ENCODE data around the gene TP53TG3. TPM values are rescaled to one million over a fixed set of nuclear protein-coding genes. Genes with fewer than 3 reads are reported as not detected.
"Not testable (repeated sequence)": the region's sequence is repeated elsewhere in the genome, so short reads cannot be mapped to it uniquely, and the experiment has no call there.

Gene TP53TG3, protein sequence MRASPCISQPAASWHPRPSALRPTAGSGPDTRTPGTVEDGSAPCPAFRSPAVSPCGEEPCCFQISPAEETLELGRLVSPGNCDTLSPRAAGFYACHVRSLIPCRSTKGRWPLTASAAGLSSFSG
- total RNA-seq = not detected

DNA sequence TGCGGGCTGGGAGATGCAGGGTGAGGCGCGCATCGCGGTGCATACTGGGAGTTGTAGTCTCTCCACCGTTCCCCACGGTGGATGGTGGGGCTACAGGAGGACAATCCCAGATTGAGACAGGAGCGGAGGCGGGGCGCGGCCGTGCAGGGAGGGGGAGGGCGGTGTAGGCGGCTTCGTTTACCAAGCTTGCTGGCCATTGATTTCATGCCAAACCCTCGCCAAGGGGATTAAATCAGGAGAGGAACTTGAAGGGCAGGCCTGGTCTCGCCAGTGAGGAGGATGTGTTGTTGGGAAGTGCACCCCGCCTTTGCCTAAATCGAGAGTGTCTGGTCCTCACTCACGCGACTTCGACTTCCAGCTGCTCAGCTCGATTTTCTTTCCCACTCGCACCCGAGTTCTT is at the start of gene TP53TG3:
Gene TP53TG3 (minus strand): TSS at position 101 of the 400 bp plus-strand sequence. CDS start 68 bp downstream, at position 33.
- not testable (repeated sequence) for H3K4me1 Mint-ChIP-seq (ENCODE audit: low read depth in 2 of 2); H3K4me3 Mint-ChIP-seq; H3K9me3 Mint-ChIP-seq; DNase-seq (ENCODE audit: low spot score); ATAC-seq; H3K36me3 Mint-ChIP-seq; H3K27ac Mint-ChIP-seq; H3K27me3 Mint-ChIP-seq

DNA sequence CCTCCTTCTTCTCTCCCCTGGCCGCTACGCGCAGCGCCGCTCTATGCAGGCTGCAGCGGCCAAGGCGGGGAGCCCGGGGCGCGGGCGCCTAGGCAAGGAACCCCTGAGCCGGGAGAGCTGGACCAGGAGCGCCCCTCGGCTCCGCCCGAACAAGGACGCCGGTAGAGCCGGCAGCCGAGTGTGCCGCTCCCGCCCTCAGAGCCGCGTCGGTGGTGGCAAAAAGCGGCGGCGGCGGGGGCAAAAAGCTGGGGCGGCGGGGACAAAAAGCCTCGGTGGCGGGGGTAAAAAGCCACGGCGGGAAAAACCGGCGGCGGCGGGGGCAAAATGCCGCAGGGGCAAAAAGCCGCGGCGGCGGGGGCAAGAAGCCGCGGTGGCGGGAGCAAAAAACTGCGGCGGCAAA is 25.1 kb downstream of the TP53TG3 start:
- H3K36me3 Mint-ChIP-seq; ATAC-seq; H3K27ac Mint-ChIP-seq; H3K9me3 Mint-ChIP-seq; H3K4me3 Mint-ChIP-seq; DNase-seq (ENCODE audit: low spot score); H3K27me3 Mint-ChIP-seq; H3K4me1 Mint-ChIP-seq (ENCODE audit: low read depth in 2 of 2): not testable (repeated sequence)

DNA sequence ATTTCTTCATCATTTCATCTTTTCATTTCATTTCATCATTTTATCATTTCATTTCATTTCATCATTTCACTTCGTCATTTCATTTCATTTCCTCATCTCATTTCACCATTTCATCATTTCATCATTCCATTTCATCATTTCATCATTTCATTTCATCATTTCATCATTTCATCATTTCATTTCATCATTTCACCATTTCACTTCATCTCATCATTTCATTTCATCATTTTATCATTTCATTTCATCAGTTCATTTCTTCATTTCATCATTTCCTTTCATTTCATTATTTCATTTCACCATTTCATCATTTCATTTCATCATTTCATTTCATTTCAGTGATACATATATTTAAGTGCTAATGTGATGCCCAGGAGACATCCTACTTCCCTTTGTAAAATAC is 28.4 kb downstream of the TP53TG3 start:
- H3K9me3 Mint-ChIP-seq = peaks cover 19% of the 10 kb centered on the region
- not testable (repeated sequence) for H3K27ac Mint-ChIP-seq; H3K4me1 Mint-ChIP-seq (ENCODE audit: low read depth in 2 of 2); DNase-seq (ENCODE audit: low spot score); ATAC-seq; H3K27me3 Mint-ChIP-seq; H3K4me3 Mint-ChIP-seq
- peaks cover 20% of the 10 kb centered on the region for H3K36me3 Mint-ChIP-seq

DNA sequence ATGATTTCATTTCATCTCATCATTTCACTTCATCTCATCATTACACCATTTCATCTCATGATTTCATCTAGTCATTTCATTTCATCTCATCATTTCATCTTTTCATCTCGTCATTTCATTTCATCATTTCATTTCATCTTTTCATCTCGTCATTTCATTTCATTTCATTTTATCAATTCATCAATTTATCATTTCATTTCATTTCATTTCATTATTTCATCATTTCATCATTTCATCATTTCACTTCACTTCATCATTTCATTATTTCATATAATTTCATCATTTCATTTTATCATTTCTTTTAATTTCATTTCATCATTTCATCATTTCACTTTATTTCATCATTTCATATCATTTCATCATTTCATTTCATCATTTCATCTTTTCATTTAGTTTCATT is 29.2 kb downstream of the TP53TG3 start:
- not testable (repeated sequence) for ATAC-seq; DNase-seq (ENCODE audit: low spot score); H3K27me3 Mint-ChIP-seq; H3K4me1 Mint-ChIP-seq (ENCODE audit: low read depth in 2 of 2); H3K4me3 Mint-ChIP-seq; H3K27ac Mint-ChIP-seq
- peaks cover 19% of the 10 kb centered on the region for H3K9me3 Mint-ChIP-seq
- peaks cover 20% of the 10 kb centered on the region for H3K36me3 Mint-ChIP-seq

DNA sequence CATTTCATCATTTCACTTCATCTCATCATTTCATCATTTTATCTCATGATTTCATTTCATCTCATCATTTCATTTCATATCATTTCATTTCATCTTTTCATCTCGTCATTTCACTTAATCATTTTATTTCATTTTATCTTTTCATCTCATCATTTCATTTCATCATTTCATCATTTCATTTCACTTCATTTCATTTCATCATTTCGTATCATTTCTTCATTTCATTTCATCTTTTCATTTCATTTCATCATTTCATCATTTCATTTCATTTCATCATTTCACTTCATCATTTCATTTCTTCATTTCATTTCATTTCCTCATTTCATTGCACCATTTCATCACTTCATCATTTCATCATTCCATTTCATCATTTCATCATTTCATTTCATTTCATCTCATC is 29.8 kb downstream of the TP53TG3 start:
- not testable (repeated sequence) for ATAC-seq; H3K27ac Mint-ChIP-seq; H3K4me1 Mint-ChIP-seq (ENCODE audit: low read depth in 2 of 2); H3K27me3 Mint-ChIP-seq; H3K4me3 Mint-ChIP-seq; DNase-seq (ENCODE audit: low spot score)
- peaks cover 20% of the 10 kb centered on the region for H3K36me3 Mint-ChIP-seq
- peaks cover 19% of the 10 kb centered on the region for H3K9me3 Mint-ChIP-seq

DNA sequence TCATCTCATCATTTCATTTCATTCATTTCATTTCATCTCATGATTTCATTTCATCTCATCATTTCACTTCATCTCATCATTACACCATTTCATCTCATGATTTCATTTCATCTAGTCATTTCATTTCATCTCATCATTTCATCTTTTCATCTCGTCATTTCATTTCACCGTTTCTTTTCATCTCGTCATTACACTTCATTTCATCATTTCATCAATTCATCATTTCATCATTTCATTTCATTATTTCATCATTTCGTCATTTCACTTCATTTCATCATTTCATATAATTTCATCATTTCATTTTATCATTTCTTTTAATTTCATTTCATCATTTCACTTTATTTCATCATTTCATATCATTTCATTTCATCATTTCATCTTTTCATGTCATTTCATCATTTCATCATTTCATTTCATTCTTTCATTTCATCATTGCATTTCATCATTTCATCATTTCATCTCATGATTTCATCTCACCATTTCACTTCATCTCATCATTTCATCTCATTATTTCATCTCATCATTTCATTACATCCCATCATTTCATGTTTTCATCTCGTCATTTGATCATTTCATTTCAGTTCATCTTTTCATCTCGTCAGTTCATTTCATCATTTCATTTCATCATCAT is 30.6 kb downstream of the TP53TG3 start:
- H3K9me3 Mint-ChIP-seq = peaks cover 19% of the 10 kb centered on the region
- H3K4me3 Mint-ChIP-seq = peak overlapping the region; percentile 3
- not testable (repeated sequence) for H3K27me3 Mint-ChIP-seq; DNase-seq (ENCODE audit: low spot score); H3K4me1 Mint-ChIP-seq (ENCODE audit: low read depth in 2 of 2); ATAC-seq
- peaks cover 20% of the 10 kb centered on the region for H3K36me3 Mint-ChIP-seq
- H3K27ac Mint-ChIP-seq = peak overlapping the region; percentile 1 to 24

DNA sequence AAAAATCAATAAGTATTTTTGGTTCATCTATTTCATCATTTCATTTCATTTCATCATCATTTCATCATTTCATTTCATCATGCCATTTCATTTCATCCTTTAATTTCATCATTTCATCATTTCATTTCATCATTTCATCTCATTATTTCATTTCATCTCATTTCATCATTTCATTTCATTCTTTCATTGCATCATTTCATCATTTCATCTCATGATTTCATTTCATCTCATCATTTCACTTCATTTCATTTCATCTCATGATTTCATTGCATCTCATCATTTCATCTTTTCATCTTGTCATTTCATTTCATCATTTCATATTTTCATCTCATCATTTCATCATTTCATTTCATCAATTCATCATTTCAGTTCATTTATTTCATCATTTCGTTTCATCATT is 31.2 kb downstream of the TP53TG3 start:
- DNase-seq (ENCODE audit: low spot score); ATAC-seq; H3K4me3 Mint-ChIP-seq; H3K4me1 Mint-ChIP-seq (ENCODE audit: low read depth in 2 of 2); H3K27me3 Mint-ChIP-seq: not testable (repeated sequence)
- peaks cover 19% of the 10 kb centered on the region for H3K9me3 Mint-ChIP-seq
- H3K27ac Mint-ChIP-seq = peak overlapping the region in 1 of 2 donors; percentile 1
- H3K36me3 Mint-ChIP-seq = peaks cover 20% of the 10 kb centered on the region

DNA sequence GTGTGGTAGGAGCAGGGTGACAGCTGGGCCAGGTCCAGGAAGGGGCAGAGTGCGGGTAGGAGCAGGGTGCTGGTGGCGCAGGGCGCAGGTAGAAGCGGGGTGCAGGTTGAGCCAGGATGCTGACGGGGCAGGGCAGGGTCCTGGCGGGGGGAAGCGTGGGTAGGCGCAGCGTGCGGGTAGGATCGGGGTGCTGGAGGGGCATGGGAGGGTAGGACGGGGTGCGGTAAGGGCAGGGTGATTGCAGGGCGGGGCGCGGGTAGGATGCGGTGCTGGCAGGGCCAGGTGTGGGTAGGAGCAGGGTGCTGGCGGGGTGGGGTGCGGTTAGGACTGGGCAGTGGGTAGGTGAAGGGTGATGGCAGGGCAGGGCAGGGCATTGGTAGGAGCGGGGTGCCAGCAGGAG is 38.4 kb downstream of the TP53TG3 start:
- not testable (repeated sequence) for H3K27ac Mint-ChIP-seq; H3K4me3 Mint-ChIP-seq; H3K4me1 Mint-ChIP-seq (ENCODE audit: low read depth in 2 of 2); H3K36me3 Mint-ChIP-seq; ATAC-seq; H3K27me3 Mint-ChIP-seq; DNase-seq (ENCODE audit: low spot score); H3K9me3 Mint-ChIP-seq

DNA sequence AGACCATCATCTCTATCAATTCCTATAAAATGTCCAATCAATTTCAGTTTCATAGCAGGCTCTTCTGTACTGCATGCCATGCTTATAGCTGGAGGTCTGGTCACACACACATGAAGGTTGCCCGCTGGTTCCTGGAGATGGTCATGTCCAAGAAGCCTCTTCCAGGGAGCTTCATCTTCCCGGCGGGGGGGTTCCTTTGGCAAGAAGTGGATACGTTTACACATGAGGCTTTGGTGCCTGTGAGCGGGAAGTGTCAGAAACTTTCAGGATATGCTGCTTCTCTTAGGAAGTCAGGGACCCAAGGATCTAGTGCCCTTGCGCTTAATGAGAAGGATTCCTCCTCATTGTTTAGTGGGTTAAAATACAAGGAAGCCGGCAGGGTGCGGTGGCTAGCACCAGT is 43.9 kb downstream of the TP53TG3 start:
- not testable (repeated sequence) for H3K9me3 Mint-ChIP-seq; H3K4me3 Mint-ChIP-seq; H3K36me3 Mint-ChIP-seq; ATAC-seq; DNase-seq (ENCODE audit: low spot score); H3K27ac Mint-ChIP-seq; H3K4me1 Mint-ChIP-seq (ENCODE audit: low read depth in 2 of 2); H3K27me3 Mint-ChIP-seq

Measured in natural killer cell treated with Interleukin-12 subunit alpha and Interleukin-12 subunit beta and Interleukin-15 and Interleukin-18, amount 100 ng/mL, for 72 hours (primary cell).